Fibroblast of lung (primary cell): ENCODE results near the gene WDR59. TPM values are rescaled to one million over a fixed set of nuclear protein-coding genes. Genes with fewer than 3 reads are reported as not detected.

Experiments used
- DNase-seq, 2 donors: peaks; one replicate each; pipeline versions ENCODE4 v3.0.0 to v3.0.0-alpha.2; 2010; ENCODE audit warnings: low read depth in 2 of 2
- H2AFZ ChIP-seq: 2 replicates; pipeline ENCODE4 v1.5.1; 2012; ENCODE audit warnings: low read length, control low read depth, inconsistent platforms
- H3K27ac ChIP-seq: 2 replicates; pipeline ENCODE4 v1.5.1; 2011; ENCODE audit warnings: low read length, control low read depth; ENCODE audit not compliant: insufficient read depth
- H3K27me3 ChIP-seq: 2 replicates; pipeline ENCODE4 v1.5.1; 2011; ENCODE audit warnings: mild to moderate bottlenecking, low read length; ENCODE audit not compliant: control insufficient read depth, insufficient read depth
- H3K36me3 ChIP-seq: 2 replicates; pipeline ENCODE4 v1.5.1; 2011; ENCODE audit warnings: low read length; ENCODE audit not compliant: control insufficient read depth, insufficient read depth
- H3K4me1 ChIP-seq: 2 replicates; pipeline ENCODE4 v1.5.1; 2011; ENCODE audit warnings: low read length; ENCODE audit not compliant: control insufficient read depth, insufficient read depth; ENCODE audit errors: extremely low read depth
- H3K4me2 ChIP-seq: 2 replicates; pipeline ENCODE4 v1.5.1; 2011; ENCODE audit warnings: low read length, control low read depth; ENCODE audit not compliant: insufficient read depth; ENCODE audit errors: extremely low read depth
- H3K4me3 ChIP-seq, 4 experiments: fragments of 200-600 bp in 1 of 4; sonication (generic) in 1 of 4; replicated peaks in 1 of 4; 2 replicates each; pipeline ENCODE4 v1.5.1; 2011 to 2016; ENCODE audit warnings: low read length in 4 of 4, low read depth in 3 of 4, mild to moderate bottlenecking in 3 of 4, control low read depth in 2 of 4, inconsistent platforms in 1 of 4, mixed read lengths in 1 of 4; ENCODE audit not compliant: insufficient read depth in 1 of 4; ENCODE audit errors: control extremely low read depth in 1 of 4
- H3K79me2 ChIP-seq: 2 replicates; pipeline ENCODE4 v1.5.1; 2012; ENCODE audit warnings: mild to moderate bottlenecking, low read length, inconsistent platforms; ENCODE audit not compliant: control insufficient read depth, insufficient read depth
- H3K9ac ChIP-seq: 2 replicates; pipeline ENCODE4 v1.5.1; 2011; ENCODE audit warnings: mild to moderate bottlenecking, low read length, control low read depth; ENCODE audit not compliant: insufficient read depth
- H3K9me3 ChIP-seq: 2 replicates; pipeline ENCODE4 v1.5.1; 2012; ENCODE audit warnings: low read depth, low read length; ENCODE audit not compliant: control insufficient read depth, insufficient read depth
- H4K20me1 ChIP-seq: 2 replicates; pipeline ENCODE4 v1.5.1; 2011; ENCODE audit warnings: low read length; ENCODE audit not compliant: control insufficient read depth, insufficient read depth; ENCODE audit errors: extremely low read depth
- CTCF ChIP-seq, 2 donors: IDR thresholded peaks in 1 of 2; conservative IDR thresholded peaks in 1 of 2; 1 replicate in 1 of 2; 2 replicates in 1 of 2; pipeline ENCODE4 v1.5.1; 2011 to 2012; ENCODE audit warnings: low read length in 2 of 2, control low read depth in 1 of 2, inconsistent platforms in 1 of 2, low read depth in 1 of 2, mild to moderate bottlenecking in 1 of 2
- EZH2 ChIP-seq: IDR thresholded peaks from 2 replicates; pipeline ENCODE4 v1.5.1; 2012; ENCODE audit warnings: low read length, control low read depth, mild to moderate bottlenecking; ENCODE audit errors: missing control alignments
- polyA plus RNA-seq, 2 donors: library from polyadenylated mRNA; depleted of rRNA in 1 of 2; stranded (reverse) in 1 of 2; unstranded in 1 of 2; fragments of >200 nt; gene quantifications; 2 replicates each; pipeline ENCODE4 v1.2.1, GENCODE V29; 2011 to 2012; ENCODE audit warnings: missing spikeins in 1 of 2
- total RNA-seq: library from RNA; depleted of rRNA; stranded (reverse); fragments of >200 nt; gene quantifications from 2 replicates; pipeline ENCODE4 v1.2.1, GENCODE V29; 2014

Gene WDR59
- total and polyA plus RNA-seq, 2 donors (not counting 1 experiment from before 2014, with no cell fraction given) = 16.0 to 30.2 TPM

GRCh38 chr16:74899816-74900215 lies 85.1 kb downstream of the WDR59 start:
- no peak for DNase-seq
- H4K20me1 ChIP-seq = no peaks in the 10 kb centered on the region
- no peaks in the 10 kb centered on the region for H3K9me3 ChIP-seq
- H3K27me3 ChIP-seq = no peaks in the 10 kb centered on the region
- H3K4me3 ChIP-seq = no peak overlapping the region
- H2AFZ ChIP-seq = no peak overlapping the region
- no peaks in the 10 kb centered on the region for H3K4me1 ChIP-seq
- TF ChIP-seq CTCF (conservative IDR thresholded peaks at IDR 0.05 in 1 of 2, IDR thresholded peaks at IDR 0.05 in 1 of 2; ENCODE audit: low read depth in 1 of 2, low read length in 2 of 2) = no peak
- H3K27ac ChIP-seq = no peak overlapping the region
- H3K4me2 ChIP-seq = no peak overlapping the region
- no peaks in the 10 kb centered on the region for H3K79me2 ChIP-seq
- no peak overlapping the region for H3K9ac ChIP-seq
- H3K36me3 ChIP-seq = no peaks in the 10 kb centered on the region

- Histone ChIP-seq H3K4me3 (no peak overlapping the region), H3K4me1 (no peaks in the 10 kb centered on the region), H3K4me2 (no peak overlapping the region), H3K27me3 (no peaks in the 10 kb centered on the region), H4K20me1 (no peaks in the 10 kb centered on the region), H3K27ac (no peak overlapping the region), H2AFZ (no peak overlapping the region), H3K9ac (no peak overlapping the region), H3K79me2 (no peaks in the 10 kb centered on the region), H3K36me3 (no peaks in the 10 kb centered on the region), H3K9me3 (no peaks in the 10 kb centered on the region)
- DNase-seq = no peak
- TF ChIP-seq EZH2 (no peak), CTCF (conservative IDR thresholded peaks at IDR 0.05 in 1 of 2, IDR thresholded peaks at IDR 0.05 in 1 of 2; ENCODE audit: low read depth in 1 of 2, low read length in 2 of 2) (no peak)
These were observed 86.3 kb downstream of the WDR59 start for GRCh38 chr16:74898659-74899058.

- Histone ChIP-seq H3K27ac (no peak overlapping the region), H3K9ac (no peak overlapping the region), H2AFZ (no peak overlapping the region), H3K36me3 (peaks cover 2% of the 10 kb centered on the region), H3K9me3 (no peaks in the 10 kb centered on the region), H4K20me1 (no peaks in the 10 kb centered on the region), H3K79me2 (no peaks in the 10 kb centered on the region), H3K4me3 (no peak overlapping the region), H3K4me2 (no peak overlapping the region), H3K27me3 (no peaks in the 10 kb centered on the region), H3K4me1 (no peaks in the 10 kb centered on the region)
- TF ChIP-seq EZH2 = no peak
- TF ChIP-seq CTCF (conservative IDR thresholded peaks at IDR 0.05 in 1 of 2, IDR thresholded peaks at IDR 0.05 in 1 of 2; ENCODE audit: low read depth in 1 of 2, low read length in 2 of 2) = no peak
- peak; percentile 57 to 72 for DNase-seq
These were observed 88.2 kb downstream of the WDR59 start for GRCh38 chr16:74896389-74897370.
